SK-N-SH (cell line): Measurements from ENCODE around the gene KTN1. TPM values are rescaled to one million over a fixed set of nuclear protein-coding genes. Genes with fewer than 3 reads are reported as not detected.

Source experiments
- CTCF ChIA-PET: fragments of 300-600, 350-600 bp; formaldehyde crosslinking; extraction: SDS; loops from one replicate; lab custom pipeline; 2021; lab: Yijun Ruan, JAX
- POLR2A ChIA-PET: fragments of 350-600 bp; sonication (Branson Sonifier 250); formaldehyde crosslinking; extraction: SDS; loops from one replicate; lab custom pipeline; 2020; ENCODE audit warnings: antibody characterized with exemption, inconsistent platforms; lab: Yijun Ruan, JAX
- DNase-seq: peaks from one replicate; pipeline ENCODE4 v3.0.0; 2012
- H2AFZ ChIP-seq: fragments of 200-600 bp; sonication (generic); 2 replicates; pipeline ENCODE4 v1.8.1; 2016; ENCODE audit warnings: antibody characterized with exemption, mild to moderate bottlenecking, low read depth
- H3F3A ChIP-seq: fragments of 200-600 bp; sonication (generic); replicated peaks from 2 replicates; pipeline ENCODE3; 2016; ENCODE audit warnings: antibody characterized with exemption, mild to moderate bottlenecking; ENCODE audit not compliant: insufficient read depth
- H3K27ac ChIP-seq, 2 experiments: fragments of 200-500 bp in 1 of 2; fragments of 200-600 bp in 1 of 2; sonication (Bioruptor generic) in 1 of 2; sonication (generic), shearing (Covaris generic) in 1 of 2; 2 replicates each; pipeline versions ENCODE4 v1.5.1 to v1.6.1; 2014 to 2016; ENCODE audit warnings: low read depth in 2 of 2, inconsistent platforms in 1 of 2, low read length in 1 of 2, mild to moderate bottlenecking in 1 of 2, mixed read lengths in 1 of 2
- H3K27me3 ChIP-seq: fragments of 200-600 bp; sonication (generic), shearing (Covaris generic); 2 replicates; pipeline ENCODE4 v1.6.1; 2016; ENCODE audit warnings: mixed run types; ENCODE audit not compliant: insufficient read depth
- H3K36me3 ChIP-seq, 2 experiments: fragments of 200-500 bp in 1 of 2; fragments of 200-600 bp in 1 of 2; sonication (Bioruptor generic) in 1 of 2; sonication (generic) in 1 of 2; replicated peaks in 1 of 2; 2 replicates each; pipeline versions ENCODE3 to v1.5.1; 2014 to 2016; ENCODE audit warnings: low read length in 1 of 2, mild to moderate bottlenecking in 1 of 2; ENCODE audit not compliant: insufficient read depth in 2 of 2, control insufficient read depth in 1 of 2
- H3K4me1 ChIP-seq, 2 experiments: fragments of 200-500 bp in 1 of 2; fragments of 200-600 bp in 1 of 2; sonication (Bioruptor generic) in 1 of 2; sonication (generic), shearing (Covaris generic) in 1 of 2; 2 replicates each; pipeline versions ENCODE4 v1.5.1 to v1.6.1; 2014 to 2016; ENCODE audit warnings: low read depth in 1 of 2, low read length in 1 of 2, mixed run types in 1 of 2; ENCODE audit not compliant: insufficient read depth in 2 of 2, control insufficient read depth in 1 of 2
- H3K4me2 ChIP-seq: fragments of 200-600 bp; sonication (generic), shearing (Covaris generic); 2 replicates; pipeline ENCODE4 v1.6.1; 2017; ENCODE audit warnings: mixed run types
- H3K4me3 ChIP-seq, 2 experiments: fragments of 200-500 bp in 1 of 2; fragments of 200-600 bp in 1 of 2; sonication (Bioruptor generic) in 1 of 2; sonication (generic), shearing (Covaris generic) in 1 of 2; 2 replicates each; pipeline versions ENCODE4 v1.5.1 to v1.8.1; 2014 to 2016; ENCODE audit warnings: low read depth in 2 of 2, inconsistent platforms in 1 of 2, low read length in 1 of 2, mild to moderate bottlenecking in 1 of 2, mixed read lengths in 1 of 2, moderate library complexity in 1 of 2
- H3K79me2 ChIP-seq: fragments of 200-600 bp; sonication (generic); 2 replicates; pipeline ENCODE4 v1.8.1; 2017; ENCODE audit warnings: mild to moderate bottlenecking; ENCODE audit not compliant: insufficient read depth
- H3K9ac ChIP-seq: fragments of 200-600 bp; sonication (generic); 2 replicates; pipeline ENCODE4 v1.6.1; 2017; ENCODE audit warnings: mixed run types
- H3K9me2 ChIP-seq: fragments of 200-600 bp; sonication (generic); 2 replicates; pipeline ENCODE4 v1.6.1; 2017; ENCODE audit warnings: mixed run types
- H3K9me3 ChIP-seq: fragments of 200-600 bp; sonication (generic); 2 replicates; pipeline ENCODE4 v1.6.1; 2017; ENCODE audit warnings: mixed run types, mild to moderate bottlenecking, moderate library complexity
- H4K20me1 ChIP-seq: fragments of 200-600 bp; sonication (generic); 2 replicates; pipeline ENCODE4 v1.6.1; 2017; ENCODE audit warnings: mild to moderate bottlenecking, mixed run types; ENCODE audit not compliant: insufficient read depth
- CHD2 ChIP-seq: fragments of 150-350 bp; IDR thresholded peaks from 2 replicates; pipeline ENCODE4 v1.6.1; 2018; ENCODE audit warnings: low read length; ENCODE audit not compliant: partially characterized antibody
- CTCF ChIP-seq: fragments of 200-600 bp; sonication (generic); IDR thresholded peaks from 2 replicates; pipeline ENCODE4 v1.6.1; 2017; ENCODE audit warnings: antibody characterized with exemption, mild to moderate bottlenecking, moderate library complexity
- ELF1 ChIP-seq: IDR thresholded peaks from 2 replicates; pipeline ENCODE4 v1.4.0; 2012
- GATA2 ChIP-seq: sonication (generic); formaldehyde crosslinking; IDR thresholded peaks from 2 replicates; pipeline ENCODE4 v1.5.0; 2020; ENCODE audit warnings: mild to moderate bottlenecking, missing genetic modification reagents
- MAX ChIP-seq: IDR thresholded peaks from 2 replicates; pipeline ENCODE4 v1.4.0; 2012; ENCODE audit warnings: low read depth
- NFIC ChIP-seq: IDR thresholded peaks from 2 replicates; pipeline ENCODE4 v1.4.0; 2012; ENCODE audit warnings: borderline replicate concordance
- PBX3 ChIP-seq: IDR thresholded peaks from 2 replicates; pipeline ENCODE4; 2012
- RCOR1 ChIP-seq: fragments of 150-350 bp; IDR thresholded peaks from 2 replicates; pipeline ENCODE4 v1.6.1; 2017; ENCODE audit warnings: antibody characterized with exemption, low read length
- REST ChIP-seq: IDR thresholded peaks from 2 replicates; pipeline ENCODE4 v1.6.1; 2012; ENCODE audit warnings: mild to moderate bottlenecking, low read depth, low read length, moderate library complexity
- RFX5 ChIP-seq: IDR thresholded peaks from 2 replicates; pipeline ENCODE4 v1.6.1; 2012; ENCODE audit warnings: mild to moderate bottlenecking, improper control_type of control experiment, low read length
- TAF1 ChIP-seq: IDR thresholded peaks from 2 replicates; pipeline ENCODE4 v1.6.1; 2012; ENCODE audit warnings: low read depth, mild to moderate bottlenecking, low read length, moderate library complexity, borderline replicate concordance
- TCF12 ChIP-seq: IDR thresholded peaks from 2 replicates; pipeline ENCODE4 v1.4.0; 2012
- USF2 ChIP-seq: fragments of 150-350 bp; IDR thresholded peaks from 2 replicates; pipeline ENCODE4 v1.6.1; 2017; ENCODE audit warnings: antibody characterized with exemption, low read length, low read depth, borderline replicate concordance
- YY1 ChIP-seq: IDR thresholded peaks from 2 replicates; pipeline ENCODE4 v1.4.0; 2012; ENCODE audit warnings: low read depth, mild to moderate bottlenecking
- ZBTB33 ChIP-seq: IDR thresholded peaks from 2 replicates; pipeline ENCODE4 v1.4.0; 2012; ENCODE audit warnings: low read depth, borderline replicate concordance
- WGBS: methylation state at CpG from one replicate; pipeline ENCODE4 v1.1.6; 2017; ENCODE audit warnings: low lambda C conversion rate; 5-methylcytosine and 5-hydroxymethylcytosine counted together
- polyA plus RNA-seq, 3 experiments: library from polyadenylated mRNA; depleted of rRNA; stranded (reverse); fragments of >200 nt; gene quantifications; 2 replicates each; pipeline ENCODE4 v1.2.3, GENCODE V29; 2012

KTN1 gene
- polyA plus RNA-seq, 1 of the 3 experiments (the other 2 are of a cell fraction), result 39.5 TPM

- Histone ChIP-seq H3K4me3 (no peak overlapping the region), H3K27ac (no peak overlapping the region), H3K4me2 (no peak overlapping the region), H3K36me3 (peaks cover 86 to 91% of the 10 kb centered on the region in 2 experiments), H3K79me2 (no peaks in the 10 kb centered on the region), H3K9me2 (no peaks in the 10 kb centered on the region), H4K20me1 (no peaks in the 10 kb centered on the region), H2AFZ (no peak overlapping the region), H3K4me1 (no peaks in the 10 kb centered on the region), H3F3A (peaks cover 11% of the 10 kb centered on the region), H3K9ac (no peak overlapping the region), H3K9me3 (peaks cover under 1% of the 10 kb centered on the region; the same call in 1 of the 2 replicates), H3K27me3 (no peaks in the 10 kb centered on the region)
- 93% methylated on average over 2 of the region's 2 CpGs for WGBS
- no peak for DNase-seq
- POLR2A ChIA-PET, result no interaction called here
- CTCF ChIA-PET, result interaction anchor here (1.1 kb wide), 1 partner anchor 200 kb away, joined by 3 read pairs; no protein-coding TSS in a partner anchor
- no peak for TF ChIP-seq TCF12
- no peak for TF ChIP-seq GATA2 (CRISPR knock-in tag)
- TF ChIP-seq USF2, result no peak
- no peak for TF ChIP-seq NFIC
- TF ChIP-seq PBX3, result no peak
- TF ChIP-seq REST, result no peak
- TF ChIP-seq RFX5, result no peak
- TF ChIP-seq ZBTB33, result no peak
- TF ChIP-seq RCOR1, result no peak
- TF ChIP-seq ELF1, result no peak
- TF ChIP-seq TAF1, result no peak
- no peak for TF ChIP-seq MAX
- no peak for TF ChIP-seq YY1
- TF ChIP-seq CHD2, result no peak
- no peak for TF ChIP-seq CTCF
Observed at GRCh38 chr14:55654243-55654642, 74.2 kb downstream of the KTN1 start.
